ENCODE results near the gene NOL7.

DNA sequence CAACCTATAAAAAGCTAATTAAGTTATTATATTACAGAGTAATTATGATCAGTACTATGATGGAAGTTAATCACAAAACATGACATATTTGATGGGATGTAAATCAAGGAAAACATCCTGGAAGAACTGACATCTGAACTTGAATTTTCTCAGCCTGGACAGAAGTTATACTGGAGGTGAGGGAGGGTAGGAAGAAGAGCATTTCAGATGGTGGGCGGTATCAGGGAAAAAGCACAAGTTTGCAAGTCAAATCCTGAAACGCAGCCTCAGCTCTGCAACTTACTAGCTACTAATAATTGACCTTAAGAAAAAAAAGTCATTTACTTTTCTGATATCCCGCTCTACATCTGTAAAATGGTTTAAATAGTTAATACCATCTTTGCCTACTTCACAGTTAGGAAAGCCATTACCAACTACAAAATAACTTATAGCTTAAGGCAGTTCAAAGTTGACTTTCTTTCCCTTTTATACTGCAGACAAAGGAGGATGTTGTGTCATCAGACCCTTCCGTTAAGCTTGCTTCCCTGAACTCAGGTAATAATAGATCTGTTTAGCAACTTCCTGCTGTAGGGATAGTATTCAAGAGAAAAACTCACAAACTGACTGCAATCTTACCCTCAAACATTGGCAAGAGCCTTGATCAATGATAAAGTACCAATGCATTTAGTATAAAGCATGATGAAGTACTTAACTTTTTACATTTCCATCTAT is 21.0 kb downstream of the NOL7 start:
- TF ChIP-seq, protein P1, sequence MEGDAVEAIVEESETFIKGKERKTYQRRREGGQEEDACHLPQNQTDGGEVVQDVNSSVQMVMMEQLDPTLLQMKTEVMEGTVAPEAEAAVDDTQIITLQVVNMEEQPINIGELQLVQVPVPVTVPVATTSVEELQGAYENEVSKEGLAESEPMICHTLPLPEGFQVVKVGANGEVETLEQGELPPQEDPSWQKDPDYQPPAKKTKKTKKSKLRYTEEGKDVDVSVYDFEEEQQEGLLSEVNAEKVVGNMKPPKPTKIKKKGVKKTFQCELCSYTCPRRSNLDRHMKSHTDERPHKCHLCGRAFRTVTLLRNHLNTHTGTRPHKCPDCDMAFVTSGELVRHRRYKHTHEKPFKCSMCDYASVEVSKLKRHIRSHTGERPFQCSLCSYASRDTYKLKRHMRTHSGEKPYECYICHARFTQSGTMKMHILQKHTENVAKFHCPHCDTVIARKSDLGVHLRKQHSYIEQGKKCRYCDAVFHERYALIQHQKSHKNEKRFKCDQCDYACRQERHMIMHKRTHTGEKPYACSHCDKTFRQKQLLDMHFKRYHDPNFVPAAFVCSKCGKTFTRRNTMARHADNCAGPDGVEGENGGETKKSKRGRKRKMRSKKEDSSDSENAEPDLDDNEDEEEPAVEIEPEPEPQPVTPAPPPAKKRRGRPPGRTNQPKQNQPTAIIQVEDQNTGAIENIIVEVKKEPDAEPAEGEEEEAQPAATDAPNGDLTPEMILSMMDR (IDR thresholded peaks at IDR 0.05; ENCODE audit: low read depth, low read length, poor library complexity, severe bottlenecking) = no peak
- no peak for TF ChIP-seq EZH2phosphoT487 (IDR thresholded peaks at IDR 0.05; ENCODE audit: borderline replicate concordance, low read length)
